GM21737 (cell line): ENCODE results near the gene CFAP100.

Experiments used
- ATAC-seq: cut with Tn5 transposase; IDR thresholded peaks from one replicate; pipeline ENCODE4 v1.9.1; 2021; ENCODE audit warnings: mild to moderate bottlenecking, moderate library complexity; ENCODE audit not compliant: unreplicated experiment

CFAP100 gene

DNA sequence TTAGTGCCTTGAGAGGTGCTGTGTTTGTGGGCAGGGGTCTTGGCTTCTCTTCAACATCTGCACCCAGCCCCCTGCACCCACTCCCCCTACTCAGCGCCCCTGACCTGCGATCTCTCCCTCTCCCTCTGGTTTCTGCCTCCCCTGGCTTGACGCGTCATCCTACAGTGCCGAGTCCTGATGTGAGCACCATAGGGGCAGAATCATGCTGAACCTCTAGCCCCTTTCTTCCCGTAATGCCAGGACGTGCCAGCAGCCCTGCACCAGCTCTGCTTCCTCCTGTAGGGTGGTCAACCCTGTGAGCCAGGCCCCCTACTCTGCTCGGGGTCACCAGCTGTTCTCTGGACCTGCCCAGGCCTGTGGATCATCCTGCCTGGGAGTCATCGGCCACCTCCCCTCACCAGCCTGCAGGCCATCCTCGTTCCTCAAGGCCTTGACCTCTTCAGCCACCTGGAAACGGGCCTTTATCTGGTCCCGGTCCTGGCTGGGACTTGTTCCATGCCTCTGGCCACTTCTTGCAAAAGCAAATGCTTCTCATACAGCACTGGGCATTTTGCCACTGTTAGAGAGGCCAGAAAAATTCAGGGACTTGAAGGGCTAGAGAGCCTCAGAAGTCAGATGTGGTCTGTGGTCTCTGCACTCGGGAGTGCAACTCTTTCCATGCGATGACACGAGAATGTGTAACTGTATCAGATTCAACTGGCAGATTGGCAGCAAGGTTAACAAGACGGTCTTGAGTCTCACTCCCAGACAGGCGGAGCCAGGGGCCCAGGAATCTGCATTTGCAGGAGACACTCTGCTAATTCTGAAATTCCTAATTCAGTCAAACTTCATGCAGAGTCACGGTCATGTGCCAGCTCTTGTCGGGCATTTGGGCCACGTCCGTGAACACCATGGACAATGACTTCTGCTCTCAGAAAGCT is 20.8 kb upstream of the CFAP100 start:
- ATAC-seq, result no peak

- no peak for ATAC-seq
These were observed 18.8 kb upstream of the CFAP100 start for GRCh38 chr3:126375835-126376331.

DNA sequence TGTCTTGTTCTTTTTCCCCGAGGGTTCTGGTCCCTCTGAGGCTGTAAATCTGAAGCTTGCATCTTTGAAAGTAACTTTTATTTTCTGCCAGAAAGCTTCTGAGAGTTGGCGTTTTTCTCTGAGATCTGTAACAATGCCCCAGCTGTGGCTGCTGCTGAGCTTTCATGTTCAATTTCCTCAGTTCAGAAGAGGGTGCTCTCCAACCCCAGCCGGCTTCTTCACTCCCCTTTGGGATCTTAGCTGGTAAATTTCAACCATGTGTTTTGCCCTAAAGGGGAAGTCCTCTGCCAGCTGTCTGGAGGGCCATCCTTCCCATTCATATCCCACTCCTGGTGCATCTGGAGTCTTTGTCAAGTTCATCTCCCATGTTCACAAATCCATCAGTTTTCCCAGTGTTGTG is 18.3 kb upstream of the CFAP100 start:
- no peak for ATAC-seq

DNA sequence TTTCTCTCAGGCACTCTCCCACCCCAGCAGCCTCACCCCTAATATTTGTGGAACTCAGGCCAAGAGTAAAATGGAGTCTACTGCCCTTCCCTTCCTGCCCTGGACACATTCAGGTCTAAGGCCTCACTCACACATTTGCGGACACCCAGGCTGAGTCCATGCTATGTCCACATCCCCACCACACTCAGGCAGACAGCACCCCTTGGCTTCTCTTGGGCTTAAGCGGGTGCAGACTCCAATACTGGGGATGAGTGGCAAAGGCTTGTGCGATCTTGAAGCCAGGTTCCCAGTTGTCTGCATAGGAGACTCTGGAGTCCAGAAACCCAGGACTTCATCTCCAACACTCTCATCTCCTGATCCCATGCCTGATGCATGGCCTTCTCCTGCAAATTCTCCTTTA is 17.5 kb upstream of the CFAP100 start:
- ATAC-seq, result no peak

- no peak for ATAC-seq
These were observed 16.4 kb upstream of the CFAP100 start for GRCh38 chr3:126378341-126378751.

DNA sequence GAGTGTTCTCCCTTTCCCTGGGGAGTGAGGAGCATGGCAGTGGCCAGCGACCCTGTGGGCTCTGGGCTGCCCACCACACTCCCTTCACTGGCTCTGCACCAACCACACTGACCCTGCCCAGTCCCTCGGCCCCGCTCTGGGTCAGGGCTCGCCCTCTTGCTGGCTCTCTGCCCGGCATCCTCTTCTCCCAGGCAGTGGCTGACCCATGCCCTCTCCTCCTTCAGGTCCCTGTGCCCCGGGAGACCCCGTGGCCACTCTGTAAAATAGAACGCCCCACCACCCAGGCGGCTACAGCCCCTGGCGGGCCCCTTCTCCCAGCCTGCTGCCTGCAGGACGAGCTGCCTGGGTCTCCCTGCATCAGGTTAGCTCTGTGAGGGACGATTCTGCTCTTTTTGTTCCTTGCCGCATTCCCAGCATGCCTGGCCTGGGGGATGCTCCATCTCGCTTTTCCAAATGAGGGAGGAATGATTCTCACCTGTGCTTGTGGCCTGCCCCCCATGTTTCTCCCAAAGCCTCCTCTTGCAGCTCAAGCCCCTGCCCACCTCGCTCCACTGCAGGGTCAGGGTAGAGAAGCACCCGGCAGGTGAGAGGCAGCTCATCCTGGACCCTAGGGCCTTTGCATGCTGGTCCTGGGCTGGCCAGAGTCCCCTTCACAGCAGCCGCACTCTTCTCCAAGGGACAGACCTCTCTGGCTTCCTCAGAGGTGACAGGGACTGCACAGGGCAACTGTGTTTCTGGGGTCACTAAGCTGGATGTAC is 14.5 kb upstream of the CFAP100 start:
- ATAC-seq, result no peak

- no peak for ATAC-seq
These were observed 12.7 kb upstream of the CFAP100 start for GRCh38 chr3:126381966-126382365.

DNA sequence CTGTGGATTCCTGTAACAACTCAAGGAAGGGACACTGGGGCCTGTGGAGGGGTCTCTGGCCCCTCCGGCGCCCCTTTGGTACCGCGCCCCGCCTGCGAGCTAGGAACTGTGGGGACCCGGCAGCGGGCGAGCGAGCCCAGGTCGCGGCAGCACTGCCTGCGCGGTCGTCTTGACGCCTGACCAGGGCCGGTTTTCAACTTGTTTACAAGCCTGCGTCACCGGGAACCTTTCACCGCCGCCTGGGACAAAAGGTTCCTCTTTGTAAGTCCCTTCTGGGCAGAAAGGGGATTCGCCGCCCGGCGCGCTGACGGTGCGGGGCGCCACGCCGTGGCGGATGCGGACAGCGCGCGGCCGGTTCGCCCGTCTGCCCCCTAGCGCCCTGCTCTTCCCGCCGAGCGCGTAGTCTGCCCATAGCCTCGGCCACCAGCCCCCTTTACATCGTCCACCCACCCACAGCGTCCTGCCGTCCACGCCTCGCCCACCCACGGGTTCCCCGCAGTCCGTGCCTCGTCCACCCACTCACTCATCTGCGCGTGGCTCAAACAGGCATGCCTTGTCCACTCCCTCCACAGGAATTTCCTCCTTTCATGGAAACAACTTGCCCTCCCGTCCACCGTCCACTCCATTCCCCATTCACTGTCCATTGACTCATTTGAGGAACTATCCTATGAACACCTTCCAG is 5.5 kb upstream of the CFAP100 start:
- no peak for ATAC-seq

DNA sequence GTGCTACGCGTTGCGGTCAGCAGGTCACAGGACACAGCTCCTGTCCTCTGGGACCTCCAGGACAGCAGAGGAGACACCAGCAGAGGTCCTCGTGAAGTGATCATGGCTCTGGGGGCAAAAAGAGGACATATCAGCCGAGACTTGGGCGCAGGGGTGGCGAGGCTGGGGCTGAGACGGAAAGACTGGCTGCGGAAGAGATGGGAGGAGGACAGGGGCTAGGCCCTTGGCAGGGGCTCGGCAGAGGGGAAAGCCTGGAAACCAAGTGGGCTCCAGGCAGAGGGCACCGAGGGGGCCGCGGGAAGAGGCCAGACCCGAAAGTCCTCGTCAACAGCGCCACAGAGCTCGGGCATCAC is 4.9 kb upstream of the CFAP100 start:
- no peak for ATAC-seq

GRCh38 chr3:126390201-126390600 is 4.5 kb upstream of the CFAP100 start:
- no peak for ATAC-seq

- no peak for ATAC-seq
These were observed 4.0 kb upstream of the CFAP100 start for GRCh38 chr3:126390751-126391150.

GRCh38 chr3:126391631-126392030 is 3.1 kb upstream of the CFAP100 start:
- ATAC-seq, result no peak

DNA sequence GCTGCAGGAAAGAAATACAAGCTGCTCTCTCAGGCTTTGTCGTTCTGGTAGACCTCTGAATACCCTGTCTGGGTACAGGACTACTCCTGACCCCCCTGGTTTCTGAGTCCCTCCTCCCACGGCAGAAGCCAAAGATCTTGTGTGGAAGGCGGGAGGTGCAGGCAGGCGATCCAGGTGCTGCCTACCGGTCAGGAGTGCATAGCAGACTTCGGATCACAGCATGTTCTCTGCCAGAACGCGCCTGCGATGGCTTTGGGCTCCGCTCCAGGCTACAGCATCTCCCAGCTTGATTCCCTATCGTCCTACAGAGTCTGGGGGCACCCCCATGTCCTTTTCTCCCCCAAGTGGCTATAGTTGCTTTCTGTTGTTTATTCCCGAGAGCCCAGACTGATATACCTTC is 2.5 kb upstream of the CFAP100 start:
- ATAC-seq, result no peak

DNA sequence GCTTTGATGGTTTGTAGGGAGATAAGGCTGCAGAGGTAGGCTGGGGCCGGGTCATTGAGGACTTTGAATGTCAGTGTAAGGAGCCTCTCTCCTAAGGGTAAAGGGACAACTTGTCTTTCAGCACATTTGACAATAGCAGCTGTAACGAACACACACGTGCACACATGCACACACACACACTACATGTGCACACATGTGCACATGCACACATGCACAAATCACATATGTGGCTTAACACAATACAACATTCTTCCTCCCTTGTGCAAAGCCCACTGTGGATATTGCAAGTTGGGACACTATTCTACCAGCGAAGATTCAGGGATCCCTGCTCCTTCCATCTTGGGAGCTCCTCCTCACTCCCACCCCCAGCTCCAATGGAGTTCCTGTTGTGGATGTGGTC is 1.1 kb upstream of the CFAP100 start:
- ATAC-seq, result no peak

DNA sequence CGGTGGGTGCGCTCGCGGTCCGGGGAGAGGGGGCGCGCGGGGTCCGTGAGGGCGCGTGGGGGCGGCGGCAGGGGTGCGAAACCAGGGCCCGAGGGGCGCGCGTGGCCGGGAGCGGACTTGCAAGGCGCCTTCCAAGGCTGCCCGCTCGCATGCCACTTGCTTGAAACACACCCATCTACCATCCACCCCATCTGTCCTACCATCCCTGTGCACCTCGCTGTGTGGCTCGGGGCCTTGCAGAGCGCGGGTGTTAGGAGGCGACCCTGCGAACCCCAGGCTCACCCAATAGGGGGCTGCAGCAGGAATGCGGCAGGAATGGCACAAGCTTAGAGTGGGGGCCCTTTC is 240 bp downstream of the CFAP100 start:
- ATAC-seq, result no peak

GRCh38 chr3:126395846-126396513 is 1.3 kb downstream of the CFAP100 start:
- no peak for ATAC-seq

DNA sequence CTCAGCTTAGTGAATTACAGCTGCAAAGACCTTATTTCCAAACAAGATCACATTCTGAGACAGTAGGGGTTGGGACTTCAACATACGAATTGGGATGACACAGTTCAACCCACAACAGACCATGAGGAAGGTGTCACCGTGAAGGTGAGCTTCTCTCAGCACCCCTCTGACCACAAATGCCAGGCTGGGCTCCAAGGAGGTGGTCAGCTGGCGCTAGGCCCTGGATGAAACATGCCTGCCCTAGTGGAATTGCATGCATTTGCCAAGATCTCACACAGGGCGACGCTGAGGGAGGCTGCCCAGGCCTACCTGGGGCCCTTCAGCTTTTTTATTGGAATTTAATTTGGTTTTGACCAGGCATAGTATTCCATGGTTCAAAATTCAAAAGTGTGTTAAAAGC is 1.8 kb downstream of the CFAP100 start:
- ATAC-seq, result no peak

DNA sequence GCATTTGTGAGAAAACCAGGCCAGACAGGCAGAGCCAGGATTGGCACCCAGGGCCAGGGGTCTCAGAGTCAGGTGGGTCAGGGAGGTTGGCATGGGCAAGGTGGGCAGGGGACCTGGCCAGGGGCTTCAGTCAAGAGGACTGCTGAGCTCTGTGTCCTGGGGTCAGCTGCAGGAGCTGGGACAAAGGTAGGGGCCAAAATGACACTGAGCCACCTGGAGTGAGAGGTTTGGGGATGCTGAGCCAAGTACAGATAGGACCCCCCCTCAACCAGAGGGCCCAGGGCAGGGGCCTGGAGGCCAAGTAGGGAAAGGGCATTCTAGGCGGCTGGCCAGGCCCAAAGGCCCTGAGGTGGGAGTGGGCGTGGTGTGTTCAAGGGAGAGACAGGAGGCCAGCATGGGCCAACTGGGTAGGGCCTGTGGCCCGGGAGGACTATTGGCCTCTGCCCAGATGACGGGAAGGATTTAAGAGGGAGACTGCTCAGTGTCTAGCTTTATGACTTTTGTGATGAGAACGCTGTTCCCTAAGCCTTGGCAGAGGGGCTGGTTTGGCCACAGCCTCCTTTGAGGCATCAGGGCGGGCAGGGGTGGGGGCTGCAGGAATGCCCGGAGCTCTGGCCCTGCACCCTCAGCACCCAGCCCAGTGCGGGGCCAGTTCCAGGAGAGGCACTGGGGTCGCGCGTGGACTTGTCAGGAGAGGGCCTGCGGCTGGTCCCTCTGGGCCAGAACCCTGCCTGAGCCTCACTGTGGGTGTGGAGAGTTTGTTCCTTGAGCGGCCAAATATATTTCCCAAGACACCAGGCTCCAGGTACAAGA is 3.1 kb downstream of the CFAP100 start:
- no peak for ATAC-seq

- ATAC-seq, result no peak
These were observed 4.0 kb downstream of the CFAP100 start for GRCh38 chr3:126398423-126399350.
